Measurements from ENCODE around the gene SFTA2. TPM values are rescaled to one million over a fixed set of nuclear protein-coding genes. Genes with fewer than 3 reads are reported as not detected.

SFTA2 gene
- total and polyA plus RNA-seq, 9 of the 15 experiments (the other 6 are each of a cell fraction or from before 2014, with no cell fraction given): not detected

GRCh38 chr6:30883685-30884520 lies 48.1 kb downstream of the SFTA2 start, which contains the start of gene DDR1 (continued):
- TF ChIP-seq ZC3H4 (CRISPR knock-in tag; IDR thresholded peaks at IDR 0.05; ENCODE audit: borderline replicate concordance) (no peak), TAF9B (IDR thresholded peaks at IDR 0.05; ENCODE audit: partially characterized antibody) (no peak), RFX5 (IDR thresholded peaks at IDR 0.05; ENCODE audit: low read depth, low read length) (no peak), POLR3G (IDR thresholded peaks at IDR 0.05; ENCODE audit: extremely low read depth, insufficient read length, insufficient replicate concordance) (no peak), TCF7L2 (IDR thresholded peaks at IDR 0.05; ENCODE audit: low read depth, low read length) (no peak), USF1 (CRISPR knock-in tag; IDR thresholded peaks at IDR 0.05) (no peak), RBM25 (IDR thresholded peaks at IDR 0.05; ENCODE audit: low read depth, low read length, severe bottlenecking) (no peak), ZNF407 (IDR thresholded peaks at IDR 0.05; ENCODE audit: low read depth) (no peak), HMG20B (CRISPR knock-in tag; IDR thresholded peaks at IDR 0.05) (no peak), SP1 (CRISPR knock-in tag; IDR thresholded peaks at IDR 0.05) (no peak), HDAC6 (IDR thresholded peaks at IDR 0.05; ENCODE audit: low read depth, low read length) (no peak), TEAD4 (IDR thresholded peaks at IDR 0.05; ENCODE audit: low read length) (peak; percentile 50; the same call in 1 of the 2 replicates), TEAD4 (CRISPR knock-in tag; IDR thresholded peaks at IDR 0.05; ENCODE audit: borderline replicate concordance) (no peak), TAF1 (IDR thresholded peaks at IDR 0.05; ENCODE audit: control insufficient read depth, extremely low read depth, insufficient read depth, low read length, severe bottlenecking) (peak; percentile 36), DNMT1 (IDR thresholded peaks at IDR 0.05) (no peak), YBX1 (IDR thresholded peaks at IDR 0.05) (no peak), RBM15 (IDR thresholded peaks at IDR 0.05; ENCODE audit: insufficient read depth, low read length) (no peak), CBFA2T2 (conservative IDR thresholded peaks at IDR 0.05) (no peak), NFYB (IDR thresholded peaks at IDR 0.05; ENCODE audit: extremely low read depth, insufficient read length) (no peak), CBFA2T3 (IDR thresholded peaks at IDR 0.05) (no peak)

All from K562 (cell line).